ENCODE data around the gene NEURL1B.

- TF ChIP-seq EP300 (IDR thresholded peaks at IDR 0.05; ENCODE audit: borderline replicate concordance) (no peak), YY1 (IDR thresholded peaks at IDR 0.05; ENCODE audit: low read depth) (no peak), FOXM1 (IDR thresholded peaks at IDR 0.05; ENCODE audit: borderline replicate concordance, low read depth) (no peak), ZBTB7A (IDR thresholded peaks at IDR 0.05; ENCODE audit: low read depth) (no peak), CREB1 (IDR thresholded peaks at IDR 0.05; ENCODE audit: low read depth) (no peak), CEBPB (IDR thresholded peaks at IDR 0.05) (no peak), NFIC (IDR thresholded peaks at IDR 0.05) (no peak), TAF1 (IDR thresholded peaks at IDR 0.05; ENCODE audit: low read depth) (no peak), TEAD4 (IDR thresholded peaks at IDR 0.05) (no peak)
- TF ChIP-seq, protein P1, sequence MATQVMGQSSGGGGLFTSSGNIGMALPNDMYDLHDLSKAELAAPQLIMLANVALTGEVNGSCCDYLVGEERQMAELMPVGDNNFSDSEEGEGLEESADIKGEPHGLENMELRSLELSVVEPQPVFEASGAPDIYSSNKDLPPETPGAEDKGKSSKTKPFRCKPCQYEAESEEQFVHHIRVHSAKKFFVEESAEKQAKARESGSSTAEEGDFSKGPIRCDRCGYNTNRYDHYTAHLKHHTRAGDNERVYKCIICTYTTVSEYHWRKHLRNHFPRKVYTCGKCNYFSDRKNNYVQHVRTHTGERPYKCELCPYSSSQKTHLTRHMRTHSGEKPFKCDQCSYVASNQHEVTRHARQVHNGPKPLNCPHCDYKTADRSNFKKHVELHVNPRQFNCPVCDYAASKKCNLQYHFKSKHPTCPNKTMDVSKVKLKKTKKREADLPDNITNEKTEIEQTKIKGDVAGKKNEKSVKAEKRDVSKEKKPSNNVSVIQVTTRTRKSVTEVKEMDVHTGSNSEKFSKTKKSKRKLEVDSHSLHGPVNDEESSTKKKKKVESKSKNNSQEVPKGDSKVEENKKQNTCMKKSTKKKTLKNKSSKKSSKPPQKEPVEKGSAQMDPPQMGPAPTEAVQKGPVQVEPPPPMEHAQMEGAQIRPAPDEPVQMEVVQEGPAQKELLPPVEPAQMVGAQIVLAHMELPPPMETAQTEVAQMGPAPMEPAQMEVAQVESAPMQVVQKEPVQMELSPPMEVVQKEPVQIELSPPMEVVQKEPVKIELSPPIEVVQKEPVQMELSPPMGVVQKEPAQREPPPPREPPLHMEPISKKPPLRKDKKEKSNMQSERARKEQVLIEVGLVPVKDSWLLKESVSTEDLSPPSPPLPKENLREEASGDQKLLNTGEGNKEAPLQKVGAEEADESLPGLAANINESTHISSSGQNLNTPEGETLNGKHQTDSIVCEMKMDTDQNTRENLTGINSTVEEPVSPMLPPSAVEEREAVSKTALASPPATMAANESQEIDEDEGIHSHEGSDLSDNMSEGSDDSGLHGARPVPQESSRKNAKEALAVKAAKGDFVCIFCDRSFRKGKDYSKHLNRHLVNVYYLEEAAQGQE (IDR thresholded peaks at IDR 0.05; ENCODE audit: low read depth) = no peak
- TF ChIP-seq, protein P2, sequence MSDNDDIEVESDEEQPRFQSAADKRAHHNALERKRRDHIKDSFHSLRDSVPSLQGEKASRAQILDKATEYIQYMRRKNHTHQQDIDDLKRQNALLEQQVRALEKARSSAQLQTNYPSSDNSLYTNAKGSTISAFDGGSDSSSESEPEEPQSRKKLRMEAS (IDR thresholded peaks at IDR 0.05) = no peak
Observed at GRCh38 chr5:172735141-172735831, 94.2 kb downstream of the NEURL1B start.
